ENCODE results near the gene VSNL1. TPM values are rescaled to one million over a fixed set of nuclear protein-coding genes. Genes with fewer than 3 reads are reported as not detected.

Gene VSNL1
- total and polyA plus RNA-seq, 2 experiments from 2014 or later = 3.9 to 4.1 TPM

GRCh38 chr2:17543131-17543660 is 2.7 kb downstream of the VSNL1 start:
- H3K27ac ChIP-seq = no peak overlapping the region
- H3K4me3 ChIP-seq = no peak overlapping the region

GRCh38 chr2:17543848-17544247 is 3.4 kb downstream of the VSNL1 start:
- no peak for TF ChIP-seq CTCF (IDR thresholded peaks at IDR 0.05; ENCODE audit: low read depth, low read length)
- H3K4me3 ChIP-seq = no peak overlapping the region
- DNase-seq (ENCODE audit: low read depth in 1 of 2, low spot score in 1 of 2) = peak in 1 of 2 donors; percentile 19
- peaks cover 38% of the 10 kb centered on the region for H3K27me3 ChIP-seq
- no peaks in the 10 kb centered on the region for H3K9me3 ChIP-seq (ENCODE audit: low read depth)
- no peaks in the 10 kb centered on the region for H3K36me3 ChIP-seq
- H3K27ac ChIP-seq = no peak overlapping the region
- H3K4me1 ChIP-seq (ENCODE audit: low read depth) = peaks cover 6% of the 10 kb centered on the region

More at GRCh38 chr2:17543131-17543660, 2.7 kb downstream of the VSNL1 start:
- H3K36me3 ChIP-seq = no peaks in the 10 kb centered on the region
- H3K4me1 ChIP-seq (ENCODE audit: low read depth) = peaks cover 6% of the 10 kb centered on the region
- no peak for DNase-seq (ENCODE audit: low read depth in 1 of 2, low spot score in 1 of 2)
- H3K27me3 ChIP-seq = peaks cover 38% of the 10 kb centered on the region
- TF ChIP-seq CTCF (IDR thresholded peaks at IDR 0.05; ENCODE audit: low read depth, low read length) = no peak
- H3K9me3 ChIP-seq (ENCODE audit: low read depth) = no peaks in the 10 kb centered on the region

- TF ChIP-seq CTCF (IDR thresholded peaks at IDR 0.05; ENCODE audit: low read depth, low read length) = no peak
- H3K36me3 ChIP-seq = no peaks in the 10 kb centered on the region
- DNase-seq (ENCODE audit: low read depth in 1 of 2, low spot score in 1 of 2) = peak in 1 of 2 donors; percentile 9
- H3K4me3 ChIP-seq = no peak overlapping the region
- peaks cover 6% of the 10 kb centered on the region for H3K4me1 ChIP-seq (ENCODE audit: low read depth)
- no peak overlapping the region for H3K27ac ChIP-seq
- no peaks in the 10 kb centered on the region for H3K9me3 ChIP-seq (ENCODE audit: low read depth)
- peaks cover 38% of the 10 kb centered on the region for H3K27me3 ChIP-seq
Measured at GRCh38 chr2:17544256-17544655, 3.8 kb downstream of the VSNL1 start.

GRCh38 chr2:17545680-17546613 is 5.5 kb downstream of the VSNL1 start:
- Histone ChIP-seq H3K36me3 (no peaks in the 10 kb centered on the region), H3K9me3 (ENCODE audit: low read depth) (no peaks in the 10 kb centered on the region), H3K4me1 (ENCODE audit: low read depth) (peaks cover 6% of the 10 kb centered on the region), H3K27me3 (peaks cover 38% of the 10 kb centered on the region), H3K27ac (no peak overlapping the region), H3K4me3 (no peak overlapping the region)
- TF ChIP-seq CTCF (IDR thresholded peaks at IDR 0.05; ENCODE audit: low read depth, low read length) = no peak
- no peak for DNase-seq (ENCODE audit: low read depth in 1 of 2, low spot score in 1 of 2)

DNA sequence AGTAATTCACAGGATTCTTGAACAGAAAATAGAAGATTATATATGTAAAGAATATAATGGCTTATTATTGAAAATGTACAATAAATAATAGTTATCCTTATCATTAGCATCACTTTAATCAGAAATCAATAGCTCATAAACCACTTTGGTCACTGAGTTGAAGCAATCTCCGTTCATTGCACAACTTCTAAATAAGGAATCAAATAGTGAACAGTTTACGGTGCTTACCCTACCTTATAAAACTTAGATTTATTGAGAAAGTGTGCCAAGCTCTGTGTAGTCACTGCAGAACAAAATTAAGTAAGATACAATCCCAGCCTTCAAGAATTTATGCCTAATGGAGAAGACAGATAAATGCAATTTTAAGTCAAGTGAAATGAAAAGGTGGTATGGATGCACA is 6.7 kb downstream of the VSNL1 start:
- no peak for TF ChIP-seq CTCF (IDR thresholded peaks at IDR 0.05; ENCODE audit: low read depth, low read length)
- no peak overlapping the region for H3K27ac ChIP-seq

More for the DNA sequence above, 6.7 kb downstream of the VSNL1 start:
- Histone ChIP-seq H3K27me3 (peaks cover 27% of the 10 kb centered on the region), H3K4me3 (no peak overlapping the region), H3K36me3 (no peaks in the 10 kb centered on the region), H3K9me3 (ENCODE audit: low read depth) (no peaks in the 10 kb centered on the region), H3K4me1 (ENCODE audit: low read depth) (no peaks in the 10 kb centered on the region)
- DNase-seq (ENCODE audit: low read depth in 1 of 2, low spot score in 1 of 2) = no peak

Data from cardiac muscle cell (in vitro differentiated cells and primary cell).